WTC11 (cell line): ENCODE measurements around the gene SPRR3. TPM values are rescaled to one million over a fixed set of nuclear protein-coding genes. Genes with fewer than 3 reads are reported as not detected.

Experiments used
- ATAC-seq: fragments of 200-7000 bp; cut with Tn5 transposase; 2 replicates; pipeline ENCODE4 v1.10.0; 2021; ENCODE audit warnings: mild to moderate bottlenecking, moderate library complexity
- CTCF ChIA-PET: fragments of 300-600 bp; sonication (Branson Sonifier 250); formaldehyde crosslinking; loops from one replicate; lab custom pipeline; 2021; ENCODE audit warnings: antibody characterized with exemption; lab: Charles Lee
- POLR2A ChIA-PET: fragments of 350-600 bp; sonication (Branson Sonifier 250); formaldehyde crosslinking; loops from one replicate; lab custom pipeline; 2021; ENCODE audit warnings: antibody characterized with exemption; lab: Charles Lee
- DNase-seq: peaks from one replicate; pipeline ENCODE4 v3.0.0; 2021; ENCODE audit warnings: low spot score
- H3K27ac Mint-ChIP-seq: 2 replicates; pipeline ENCODE4 v1.8.0; 2021; ENCODE audit warnings: mixed read lengths
- H3K27me3 Mint-ChIP-seq: 2 replicates; pipeline ENCODE4 v1.8.0; 2021; ENCODE audit warnings: low read depth, mild to moderate bottlenecking, moderate library complexity, mixed read lengths
- H3K36me3 Mint-ChIP-seq: 2 replicates; pipeline ENCODE4 v1.8.0; 2021; ENCODE audit warnings: mixed read lengths
- H3K4me1 Mint-ChIP-seq: 2 replicates; pipeline ENCODE4 v1.8.0; 2022; ENCODE audit warnings: mixed read lengths
- H3K4me3 Mint-ChIP-seq: 2 replicates; pipeline ENCODE4 v1.8.0; 2021; ENCODE audit warnings: mild to moderate bottlenecking, moderate library complexity, mixed read lengths
- H3K9me3 Mint-ChIP-seq: 2 replicates; pipeline ENCODE4 v1.8.0; 2021; ENCODE audit warnings: mixed read lengths
- AFF4 ChIP-seq: sonication (generic); formaldehyde crosslinking; IDR thresholded peaks from 2 replicates; pipeline ENCODE4 v1.8.1; 2023; ENCODE audit warnings: mild to moderate bottlenecking, missing genetic modification reagents, borderline replicate concordance
- ATF1 ChIP-seq: sonication (generic); formaldehyde crosslinking; IDR thresholded peaks from 2 replicates; pipeline ENCODE4 v1.8.1; 2023; ENCODE audit warnings: mild to moderate bottlenecking, moderate library complexity, missing genetic modification reagents
- CTCF ChIP-seq: fragments of 200-600 bp; IDR thresholded peaks from 2 replicates; pipeline ENCODE4 v1.8.0; 2022; ENCODE audit warnings: antibody characterized with exemption
- GRHL2 ChIP-seq: fragments of 250-450 bp; sonication (Bioruptor Pico); IDR thresholded peaks from 2 replicates; pipeline ENCODE4 v1.8.0; 2022; ENCODE audit warnings: mild to moderate bottlenecking, moderate library complexity; ENCODE audit not compliant: insufficient replicate concordance, severe bottlenecking
- JUN ChIP-seq: sonication (generic); formaldehyde crosslinking; IDR thresholded peaks from 2 replicates; pipeline ENCODE4 v1.8.0; 2023; ENCODE audit warnings: mild to moderate bottlenecking, missing genetic modification reagents
- NFATC4 ChIP-seq: fragments of 250-450 bp; sonication (Bioruptor Pico); IDR thresholded peaks from 2 replicates; pipeline ENCODE4 v1.9.0; 2021; ENCODE audit warnings: mild to moderate bottlenecking
- PRDM15 ChIP-seq: sonication (generic); formaldehyde crosslinking; IDR thresholded peaks from 2 replicates; pipeline ENCODE4 v1.8.0; 2022; ENCODE audit warnings: missing genetic modification reagents
- SMAD3 ChIP-seq: sonication (generic); formaldehyde crosslinking; IDR thresholded peaks from 2 replicates; pipeline ENCODE4 v1.8.0; 2022; ENCODE audit warnings: missing genetic modification reagents, mild to moderate bottlenecking, borderline replicate concordance
- SP1 ChIP-seq: sonication (generic); formaldehyde crosslinking; conservative IDR thresholded peaks from 2 replicates; pipeline ENCODE4 v1.8.1; 2022; ENCODE audit warnings: missing genetic modification reagents
- TEAD4 ChIP-seq: sonication (generic); formaldehyde crosslinking; IDR thresholded peaks from 2 replicates; pipeline ENCODE4 v1.8.0; 2022; ENCODE audit warnings: mild to moderate bottlenecking, missing genetic modification reagents
- TP53 ChIP-seq: sonication (generic); formaldehyde crosslinking; IDR thresholded peaks from 2 replicates; pipeline ENCODE4 v1.8.1; 2023; ENCODE audit warnings: mild to moderate bottlenecking, missing genetic modification reagents
- ZBTB21 ChIP-seq: sonication (generic); formaldehyde crosslinking; IDR thresholded peaks from 2 replicates; pipeline ENCODE4 v1.8.1; 2023; ENCODE audit warnings: mild to moderate bottlenecking, missing genetic modification reagents, borderline replicate concordance
- ZNF232 ChIP-seq: sonication (generic); formaldehyde crosslinking; IDR thresholded peaks from 2 replicates; pipeline ENCODE4 v1.8.0; 2022; ENCODE audit warnings: mild to moderate bottlenecking, missing genetic modification reagents
- ZNF317 ChIP-seq: sonication (generic); formaldehyde crosslinking; IDR thresholded peaks from 2 replicates; pipeline ENCODE4 v1.8.1; 2023; ENCODE audit warnings: low read depth, mild to moderate bottlenecking, moderate library complexity, missing genetic modification reagents, borderline replicate concordance
- ZNF532 ChIP-seq: fragments of 250-450 bp; sonication (Bioruptor Pico); IDR thresholded peaks from 2 replicates; pipeline ENCODE4 v1.9.0; 2021; ENCODE audit warnings: mild to moderate bottlenecking, borderline replicate concordance
- total RNA-seq: library from RNA; stranded (reverse); gene quantifications from 3 replicates; pipeline ENCODE4 v1.2.3, GENCODE V29; 2021

The SPRR3 gene
- total RNA-seq, 1 experiment from 2014 or later, result not detected

- ATAC-seq, result no peak
- peaks cover 19% of the 10 kb centered on the region for H3K4me1 Mint-ChIP-seq
- POLR2A ChIA-PET, result no interaction called here
- H3K27me3 Mint-ChIP-seq, result no peaks in the 10 kb centered on the region
- no peak overlapping the region for H3K4me3 Mint-ChIP-seq
- DNase-seq, result no peak
- TF ChIP-seq ATF1 (CRISPR knock-in tag), result no peak
- TF ChIP-seq ZNF317, result no peak
- no peak for TF ChIP-seq NFATC4 (CRISPR knock-in tag)
- TF ChIP-seq ZBTB21 (CRISPR knock-in tag), result no peak
- no peak for TF ChIP-seq CTCF
- TF ChIP-seq JUN (CRISPR knock-in tag), result no peak
- TF ChIP-seq TP53 (CRISPR knock-in tag), result no peak
- no peak for TF ChIP-seq GRHL2 (CRISPR knock-in tag)
- no peak for TF ChIP-seq AFF4 (CRISPR knock-in tag)
- TF ChIP-seq TEAD4 (CRISPR knock-in tag), result no peak
- no peak for TF ChIP-seq ZNF532
- TF ChIP-seq ZNF232 (CRISPR knock-in tag), result no peak
- no peak for TF ChIP-seq SP1 (CRISPR knock-in tag)
- TF ChIP-seq PRDM15 (CRISPR knock-in tag), result no peak
- TF ChIP-seq SMAD3 (CRISPR knock-in tag), result no peak
- H3K9me3 Mint-ChIP-seq, result peaks cover 14% of the 10 kb centered on the region
- H3K36me3 Mint-ChIP-seq, result no peaks in the 10 kb centered on the region
- H3K27ac Mint-ChIP-seq, result no peak overlapping the region
- CTCF ChIA-PET, result no interaction called here
These were observed 27.2 kb downstream of the SPRR3 start for GRCh38 chr1:153028766-153029165.
